GM23338 (cell line): Measurements from ENCODE around the gene DDRGK1. TPM values are rescaled to one million over a fixed set of nuclear protein-coding genes. Genes with fewer than 3 reads are reported as not detected.

Source experiments
- ATAC-seq: fragments of 200-7000 bp; cut with Tn5 transposase; 3 replicates; pipeline ENCODE4 v1.9.1; 2020
- DNase-seq: peaks from one replicate; pipeline ENCODE4 v3.0.0-alpha.2; 2015; ENCODE audit warnings: low spot score
- H2AFZ ChIP-seq: fragments of 200-600 bp; sonication (generic); 2 replicates; pipeline ENCODE4 v1.8.0; 2016; ENCODE audit warnings: antibody characterized with exemption, mild to moderate bottlenecking, moderate library complexity
- H3F3A ChIP-seq: fragments of 200-600 bp; sonication (generic); replicated peaks from 2 replicates; pipeline ENCODE4 v1.8.0; 2017; ENCODE audit warnings: antibody characterized with exemption, mixed run types, low read depth
- H3K27ac ChIP-seq: fragments of 200-600 bp; sonication (generic); 2 replicates; pipeline ENCODE4 v1.6.1; 2016; ENCODE audit warnings: low read depth
- H3K27me3 ChIP-seq: fragments of 200-600 bp; sonication (generic); 2 replicates; pipeline ENCODE4 v1.8.0; 2016; ENCODE audit warnings: mild to moderate bottlenecking, mixed run types, moderate library complexity; ENCODE audit not compliant: insufficient read depth
- H3K36me3 ChIP-seq: fragments of 200-600 bp; sonication (generic); 2 replicates; pipeline ENCODE4 v1.8.0; 2016; ENCODE audit warnings: mild to moderate bottlenecking; ENCODE audit not compliant: insufficient read depth
- H3K4me1 ChIP-seq: fragments of 200-600 bp; sonication (generic); 2 replicates; pipeline ENCODE4 v1.8.0; 2016; ENCODE audit warnings: mild to moderate bottlenecking, moderate library complexity; ENCODE audit not compliant: insufficient read depth
- H3K4me2 ChIP-seq: fragments of 200-600 bp; sonication (generic); 2 replicates; pipeline ENCODE4 v1.7.1; 2017; ENCODE audit warnings: mixed run types
- H3K4me3 ChIP-seq: fragments of 200-600 bp; sonication (generic); 2 replicates; pipeline ENCODE4 v1.6.1; 2016; ENCODE audit warnings: mixed run types
- H3K79me2 ChIP-seq: fragments of 200-600 bp; sonication (generic); replicated peaks from 2 replicates; pipeline ENCODE4 v1.8.0; 2017; ENCODE audit warnings: mild to moderate bottlenecking; ENCODE audit not compliant: insufficient read depth
- H3K9me2 ChIP-seq: fragments of 200-600 bp; sonication (generic); 2 replicates; pipeline ENCODE4 v1.8.0; 2017; ENCODE audit not compliant: insufficient read depth
- H4K20me1 ChIP-seq: fragments of 200-600 bp; sonication (generic); replicated peaks from 2 replicates; pipeline ENCODE4 v1.8.0; 2017; ENCODE audit warnings: mild to moderate bottlenecking; ENCODE audit not compliant: insufficient read depth
- H3K27ac Mint-ChIP-seq: 2 replicates; pipeline ENCODE4 v1.8.0; 2020; ENCODE audit warnings: inconsistent platforms, mild to moderate bottlenecking, moderate library complexity, mixed read lengths
- H3K27me3 Mint-ChIP-seq: 3 replicates; pipeline ENCODE4 v1.8.0; 2022; ENCODE audit warnings: low read depth, mild to moderate bottlenecking, moderate library complexity, mixed read lengths, inconsistent platforms; ENCODE audit not compliant: insufficient read depth, poor library complexity
- H3K36me3 Mint-ChIP-seq: 3 replicates; pipeline ENCODE4 v1.8.0; 2021; ENCODE audit warnings: low read depth, mild to moderate bottlenecking, inconsistent platforms, moderate library complexity, mixed read lengths
- H3K4me1 Mint-ChIP-seq: 3 replicates; pipeline ENCODE4 v1.8.0; 2020; ENCODE audit warnings: mild to moderate bottlenecking, inconsistent platforms, mixed read lengths
- H3K4me3 Mint-ChIP-seq: 3 replicates; pipeline ENCODE4 v1.8.0; 2021; ENCODE audit warnings: moderate library complexity, mild to moderate bottlenecking, inconsistent platforms, mixed read lengths
- H3K9me3 Mint-ChIP-seq: 3 replicates; pipeline ENCODE4 v1.8.0; 2020; ENCODE audit warnings: moderate library complexity, mild to moderate bottlenecking, inconsistent platforms, mixed read lengths
- CREB1 ChIP-seq: fragments of 250-450 bp; sonication (Bioruptor Pico); IDR thresholded peaks from 2 replicates; pipeline ENCODE4 v1.5.0; 2020; ENCODE audit warnings: low read depth, mild to moderate bottlenecking, moderate library complexity
- EZH2 ChIP-seq: fragments of 200-600 bp; sonication (generic); IDR thresholded peaks from one replicate; pipeline ENCODE4 v1.8.0; 2017; ENCODE audit warnings: antibody characterized with exemption, mild to moderate bottlenecking, low read depth; ENCODE audit not compliant: unreplicated experiment
- EZH2phosphoT487 ChIP-seq: fragments of 200-600 bp; sonication (generic); IDR thresholded peaks from one replicate; pipeline ENCODE4 v1.8.1; 2018; ENCODE audit warnings: antibody characterized with exemption; ENCODE audit not compliant: unreplicated experiment
- JUNB ChIP-seq: IDR thresholded peaks from one replicate; pipeline ENCODE4 v1.6.1; 2016; ENCODE audit warnings: antibody characterized with exemption; ENCODE audit not compliant: unreplicated experiment
- NANOG ChIP-seq: IDR thresholded peaks from 2 replicates; pipeline ENCODE4 v1.6.1; 2016; ENCODE audit warnings: antibody characterized with exemption, borderline replicate concordance
- POLR2AphosphoS5 ChIP-seq: IDR thresholded peaks from 2 replicates; pipeline ENCODE4 v1.6.1; 2016; ENCODE audit warnings: antibody characterized with exemption, low read depth
- STAT1 ChIP-seq: IDR thresholded peaks from one replicate; pipeline ENCODE4 v1.6.1; 2016; ENCODE audit warnings: antibody characterized with exemption; ENCODE audit not compliant: unreplicated experiment
- ZNF114 ChIP-seq: fragments of 250-450 bp; sonication (Bioruptor Pico); IDR thresholded peaks from 2 replicates; pipeline ENCODE4 v1.5.0; 2020; ENCODE audit warnings: mild to moderate bottlenecking, moderate library complexity
- ZNF331 ChIP-seq: fragments of 250-450 bp; sonication (Bioruptor Pico); IDR thresholded peaks from 2 replicates; pipeline ENCODE4 v1.5.0; 2020; ENCODE audit warnings: low read depth, mild to moderate bottlenecking, moderate library complexity
- polyA plus RNA-seq: library from polyadenylated mRNA; unstranded; fragments of >200 nt; fragmentation: Nextera tagmentation; extraction: Ambion mirVana; gene quantifications from 2 replicates; pipeline ENCODE4 v1.2.1, GENCODE V29; 2016
- total RNA-seq: library from RNA; depleted of rRNA; stranded (reverse); fragments of >200 nt; shearing (Covaris generic); gene quantifications from 2 replicates; pipeline ENCODE4 v1.2.3, GENCODE V29; 2014
- TF ChIP-seq, protein P1 (sequence below): IDR thresholded peaks from one replicate; pipeline ENCODE4 v1.6.1; 2018; ENCODE audit warnings: antibody characterized with exemption; ENCODE audit not compliant: unreplicated experiment
- TF ChIP-seq, protein P2 (sequence below), 2 experiments: fragments of 200-600 bp in 1 of 2; sonication (generic) in 1 of 2; conservative IDR thresholded peaks; 2 replicates each; pipeline versions ENCODE4 v1.5.1 to v1.6.1; 2016 to 2017; ENCODE audit warnings: antibody characterized with exemption in 2 of 2, low read depth in 2 of 2, mild to moderate bottlenecking in 2 of 2, moderate library complexity in 1 of 2
- TF ChIP-seq, protein P3 (sequence below): IDR thresholded peaks from 2 replicates; pipeline ENCODE4 v1.6.1; 2016; ENCODE audit warnings: antibody characterized with exemption
- TF ChIP-seq, protein P4 (sequence below): fragments of 250-450 bp; sonication (Bioruptor Pico); IDR thresholded peaks from 2 replicates; pipeline ENCODE4 v1.5.0; 2020; ENCODE audit warnings: mild to moderate bottlenecking, moderate library complexity

DDRGK1 gene
- total and polyA plus RNA-seq, 2 experiments from 2014 or later: 44.0 to 45.5 TPM

DNA sequence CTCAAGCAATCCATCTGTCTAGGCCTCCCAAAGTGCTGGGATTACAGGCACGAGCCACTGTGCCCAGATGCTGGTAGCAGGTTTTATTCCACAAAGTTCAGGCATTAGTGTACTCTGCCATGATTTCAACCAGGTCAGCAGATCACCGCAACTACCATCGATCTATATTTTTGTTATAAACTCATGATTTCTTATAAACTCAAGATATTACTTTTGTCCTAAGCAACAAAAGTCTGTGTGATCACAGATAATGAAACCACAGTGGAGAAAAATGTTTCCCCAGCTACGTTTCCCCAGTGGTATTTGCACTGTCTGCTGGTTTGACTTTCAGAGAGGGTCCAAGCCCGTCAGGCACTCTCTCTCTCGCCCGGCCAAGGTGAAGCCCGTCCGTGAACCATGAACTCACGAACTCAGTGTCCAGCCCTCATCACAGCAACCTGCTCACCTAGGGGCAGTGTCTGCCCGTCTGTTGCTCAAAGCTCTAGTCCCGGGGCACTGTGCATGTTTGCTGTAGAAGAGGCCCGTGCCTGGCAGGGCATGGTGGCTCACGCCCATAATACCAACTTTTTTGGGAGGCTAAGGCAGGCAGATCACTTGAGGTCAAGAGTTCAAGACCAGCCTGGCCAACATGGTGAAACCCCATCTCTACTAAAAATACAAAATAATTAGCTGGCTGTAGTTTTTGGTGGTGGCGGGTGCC, 27.6 kb upstream of the DDRGK1 start:
- no peak overlapping the region for H2AFZ ChIP-seq

More for the DNA sequence above, 27.6 kb upstream of the DDRGK1 start:
- Mint-ChIP-seq H3K4me1 (peaks cover 2% of the 10 kb centered on the region; the same call in 2 of the 3 replicates), H3K27me3 (peaks cover 19% of the 10 kb centered on the region), H3K36me3 (peaks cover 12% of the 10 kb centered on the region; the same call in 2 of the 3 replicates), H3K9me3 (no peaks in the 10 kb centered on the region), H3K4me3 (no peak overlapping the region), H3K27ac (no peak overlapping the region)
- Histone ChIP-seq H4K20me1 (no peaks in the 10 kb centered on the region), H3K27me3 (peaks cover 6% of the 10 kb centered on the region), H3K79me2 (no peaks in the 10 kb centered on the region), H3K27ac (no peak overlapping the region), H3K36me3 (no peaks in the 10 kb centered on the region), H3K4me1 (no peaks in the 10 kb centered on the region), H3K4me3 (no peak overlapping the region), H3K4me2 (no peak overlapping the region), H3F3A (no peaks in the 10 kb centered on the region), H3K9me2 (no peaks in the 10 kb centered on the region)
- no peak for DNase-seq
- TF ChIP-seq POLR2AphosphoS5: no peak
- no peak for TF ChIP-seq CREB1 (CRISPR knock-in tag)
- TF ChIP-seq, protein P1, sequence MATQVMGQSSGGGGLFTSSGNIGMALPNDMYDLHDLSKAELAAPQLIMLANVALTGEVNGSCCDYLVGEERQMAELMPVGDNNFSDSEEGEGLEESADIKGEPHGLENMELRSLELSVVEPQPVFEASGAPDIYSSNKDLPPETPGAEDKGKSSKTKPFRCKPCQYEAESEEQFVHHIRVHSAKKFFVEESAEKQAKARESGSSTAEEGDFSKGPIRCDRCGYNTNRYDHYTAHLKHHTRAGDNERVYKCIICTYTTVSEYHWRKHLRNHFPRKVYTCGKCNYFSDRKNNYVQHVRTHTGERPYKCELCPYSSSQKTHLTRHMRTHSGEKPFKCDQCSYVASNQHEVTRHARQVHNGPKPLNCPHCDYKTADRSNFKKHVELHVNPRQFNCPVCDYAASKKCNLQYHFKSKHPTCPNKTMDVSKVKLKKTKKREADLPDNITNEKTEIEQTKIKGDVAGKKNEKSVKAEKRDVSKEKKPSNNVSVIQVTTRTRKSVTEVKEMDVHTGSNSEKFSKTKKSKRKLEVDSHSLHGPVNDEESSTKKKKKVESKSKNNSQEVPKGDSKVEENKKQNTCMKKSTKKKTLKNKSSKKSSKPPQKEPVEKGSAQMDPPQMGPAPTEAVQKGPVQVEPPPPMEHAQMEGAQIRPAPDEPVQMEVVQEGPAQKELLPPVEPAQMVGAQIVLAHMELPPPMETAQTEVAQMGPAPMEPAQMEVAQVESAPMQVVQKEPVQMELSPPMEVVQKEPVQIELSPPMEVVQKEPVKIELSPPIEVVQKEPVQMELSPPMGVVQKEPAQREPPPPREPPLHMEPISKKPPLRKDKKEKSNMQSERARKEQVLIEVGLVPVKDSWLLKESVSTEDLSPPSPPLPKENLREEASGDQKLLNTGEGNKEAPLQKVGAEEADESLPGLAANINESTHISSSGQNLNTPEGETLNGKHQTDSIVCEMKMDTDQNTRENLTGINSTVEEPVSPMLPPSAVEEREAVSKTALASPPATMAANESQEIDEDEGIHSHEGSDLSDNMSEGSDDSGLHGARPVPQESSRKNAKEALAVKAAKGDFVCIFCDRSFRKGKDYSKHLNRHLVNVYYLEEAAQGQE: no peak
- no peak for TF ChIP-seq JUNB
- TF ChIP-seq, protein P2, sequence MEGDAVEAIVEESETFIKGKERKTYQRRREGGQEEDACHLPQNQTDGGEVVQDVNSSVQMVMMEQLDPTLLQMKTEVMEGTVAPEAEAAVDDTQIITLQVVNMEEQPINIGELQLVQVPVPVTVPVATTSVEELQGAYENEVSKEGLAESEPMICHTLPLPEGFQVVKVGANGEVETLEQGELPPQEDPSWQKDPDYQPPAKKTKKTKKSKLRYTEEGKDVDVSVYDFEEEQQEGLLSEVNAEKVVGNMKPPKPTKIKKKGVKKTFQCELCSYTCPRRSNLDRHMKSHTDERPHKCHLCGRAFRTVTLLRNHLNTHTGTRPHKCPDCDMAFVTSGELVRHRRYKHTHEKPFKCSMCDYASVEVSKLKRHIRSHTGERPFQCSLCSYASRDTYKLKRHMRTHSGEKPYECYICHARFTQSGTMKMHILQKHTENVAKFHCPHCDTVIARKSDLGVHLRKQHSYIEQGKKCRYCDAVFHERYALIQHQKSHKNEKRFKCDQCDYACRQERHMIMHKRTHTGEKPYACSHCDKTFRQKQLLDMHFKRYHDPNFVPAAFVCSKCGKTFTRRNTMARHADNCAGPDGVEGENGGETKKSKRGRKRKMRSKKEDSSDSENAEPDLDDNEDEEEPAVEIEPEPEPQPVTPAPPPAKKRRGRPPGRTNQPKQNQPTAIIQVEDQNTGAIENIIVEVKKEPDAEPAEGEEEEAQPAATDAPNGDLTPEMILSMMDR (conservative IDR thresholded peaks at IDR 0.05; ENCODE audit: low read depth in 2 of 2): no peak
- no peak for TF ChIP-seq EZH2
- TF ChIP-seq STAT1: no peak
- TF ChIP-seq ZNF331 (CRISPR knock-in tag): no peak
- TF ChIP-seq, protein P3, sequence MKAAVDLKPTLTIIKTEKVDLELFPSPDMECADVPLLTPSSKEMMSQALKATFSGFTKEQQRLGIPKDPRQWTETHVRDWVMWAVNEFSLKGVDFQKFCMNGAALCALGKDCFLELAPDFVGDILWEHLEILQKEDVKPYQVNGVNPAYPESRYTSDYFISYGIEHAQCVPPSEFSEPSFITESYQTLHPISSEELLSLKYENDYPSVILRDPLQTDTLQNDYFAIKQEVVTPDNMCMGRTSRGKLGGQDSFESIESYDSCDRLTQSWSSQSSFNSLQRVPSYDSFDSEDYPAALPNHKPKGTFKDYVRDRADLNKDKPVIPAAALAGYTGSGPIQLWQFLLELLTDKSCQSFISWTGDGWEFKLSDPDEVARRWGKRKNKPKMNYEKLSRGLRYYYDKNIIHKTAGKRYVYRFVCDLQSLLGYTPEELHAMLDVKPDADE: no peak
- TF ChIP-seq, protein P4, sequence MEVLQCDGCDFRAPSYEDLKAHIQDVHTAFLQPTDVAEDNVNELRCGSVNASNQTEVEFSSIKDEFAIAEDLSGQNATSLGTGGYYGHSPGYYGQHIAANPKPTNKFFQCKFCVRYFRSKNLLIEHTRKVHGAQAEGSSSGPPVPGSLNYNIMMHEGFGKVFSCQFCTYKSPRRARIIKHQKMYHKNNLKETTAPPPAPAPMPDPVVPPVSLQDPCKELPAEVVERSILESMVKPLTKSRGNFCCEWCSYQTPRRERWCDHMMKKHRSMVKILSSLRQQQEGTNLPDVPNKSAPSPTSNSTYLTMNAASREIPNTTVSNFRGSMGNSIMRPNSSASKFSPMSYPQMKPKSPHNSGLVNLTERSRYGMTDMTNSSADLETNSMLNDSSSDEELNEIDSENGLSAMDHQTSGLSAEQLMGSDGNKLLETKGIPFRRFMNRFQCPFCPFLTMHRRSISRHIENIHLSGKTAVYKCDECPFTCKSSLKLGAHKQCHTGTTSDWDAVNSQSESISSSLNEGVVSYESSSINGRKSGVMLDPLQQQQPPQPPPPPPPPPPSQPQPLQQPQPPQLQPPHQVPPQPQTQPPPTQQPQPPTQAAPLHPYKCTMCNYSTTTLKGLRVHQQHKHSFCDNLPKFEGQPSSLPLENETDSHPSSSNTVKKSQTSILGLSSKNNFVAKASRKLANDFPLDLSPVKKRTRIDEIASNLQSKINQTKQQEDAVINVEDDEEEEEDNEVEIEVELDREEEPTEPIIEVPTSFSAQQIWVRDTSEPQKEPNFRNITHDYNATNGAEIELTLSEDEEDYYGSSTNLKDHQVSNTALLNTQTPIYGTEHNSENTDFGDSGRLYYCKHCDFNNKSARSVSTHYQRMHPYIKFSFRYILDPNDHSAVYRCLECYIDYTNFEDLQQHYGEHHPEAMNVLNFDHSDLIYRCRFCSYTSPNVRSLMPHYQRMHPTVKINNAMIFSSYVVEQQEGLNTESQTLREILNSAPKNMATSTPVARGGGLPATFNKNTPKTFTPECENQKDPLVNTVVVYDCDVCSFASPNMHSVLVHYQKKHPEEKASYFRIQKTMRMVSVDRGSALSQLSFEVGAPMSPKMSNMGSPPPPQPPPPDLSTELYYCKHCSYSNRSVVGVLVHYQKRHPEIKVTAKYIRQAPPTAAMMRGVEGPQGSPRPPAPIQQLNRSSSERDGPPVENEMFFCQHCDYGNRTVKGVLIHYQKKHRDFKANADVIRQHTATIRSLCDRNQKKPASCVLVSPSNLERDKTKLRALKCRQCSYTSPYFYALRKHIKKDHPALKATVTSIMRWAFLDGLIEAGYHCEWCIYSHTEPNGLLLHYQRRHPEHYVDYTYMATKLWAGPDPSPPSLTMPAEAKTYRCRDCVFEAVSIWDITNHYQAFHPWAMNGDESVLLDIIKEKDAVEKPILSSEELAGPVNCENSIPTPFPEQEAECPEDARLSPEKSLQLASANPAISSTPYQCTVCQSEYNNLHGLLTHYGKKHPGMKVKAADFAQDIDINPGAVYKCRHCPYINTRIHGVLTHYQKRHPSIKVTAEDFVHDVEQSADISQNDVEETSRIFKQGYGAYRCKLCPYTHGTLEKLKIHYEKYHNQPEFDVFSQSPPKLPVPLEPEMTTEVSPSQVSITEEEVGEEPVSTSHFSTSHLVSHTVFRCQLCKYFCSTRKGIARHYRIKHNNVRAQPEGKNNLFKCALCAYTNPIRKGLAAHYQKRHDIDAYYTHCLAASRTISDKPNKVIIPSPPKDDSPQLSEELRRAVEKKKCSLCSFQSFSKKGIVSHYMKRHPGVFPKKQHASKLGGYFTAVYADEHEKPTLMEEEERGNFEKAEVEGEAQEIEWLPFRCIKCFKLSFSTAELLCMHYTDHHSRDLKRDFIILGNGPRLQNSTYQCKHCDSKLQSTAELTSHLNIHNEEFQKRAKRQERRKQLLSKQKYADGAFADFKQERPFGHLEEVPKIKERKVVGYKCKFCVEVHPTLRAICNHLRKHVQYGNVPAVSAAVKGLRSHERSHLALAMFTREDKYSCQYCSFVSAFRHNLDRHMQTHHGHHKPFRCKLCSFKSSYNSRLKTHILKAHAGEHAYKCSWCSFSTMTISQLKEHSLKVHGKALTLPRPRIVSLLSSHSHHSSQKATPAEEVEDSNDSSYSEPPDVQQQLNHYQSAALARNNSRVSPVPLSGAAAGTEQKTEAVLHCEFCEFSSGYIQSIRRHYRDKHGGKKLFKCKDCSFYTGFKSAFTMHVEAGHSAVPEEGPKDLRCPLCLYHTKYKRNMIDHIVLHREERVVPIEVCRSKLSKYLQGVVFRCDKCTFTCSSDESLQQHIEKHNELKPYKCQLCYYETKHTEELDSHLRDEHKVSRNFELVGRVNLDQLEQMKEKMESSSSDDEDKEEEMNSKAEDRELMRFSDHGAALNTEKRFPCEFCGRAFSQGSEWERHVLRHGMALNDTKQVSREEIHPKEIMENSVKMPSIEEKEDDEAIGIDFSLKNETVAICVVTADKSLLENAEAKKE: no peak
- no peak for TF ChIP-seq EZH2phosphoT487
- no peak for TF ChIP-seq ZNF114 (CRISPR knock-in tag)
- TF ChIP-seq NANOG: no peak
- ATAC-seq: no peak
